Measurements from ENCODE around the gene RPS6KB1.
A peak's percentile ranks its signal among the peaks of the same experiment; 100 is the strongest.
"Not testable (repeated sequence)": the region's sequence is repeated elsewhere in the genome, so short reads cannot be mapped to it uniquely, and the experiment has no call there.

The RPS6KB1 gene

GRCh38 chr17:59941131-59941530, 48.2 kb downstream of the RPS6KB1 start:
- DNase-seq (ENCODE audit: low read depth in 2 of 2), result no peak

DNA sequence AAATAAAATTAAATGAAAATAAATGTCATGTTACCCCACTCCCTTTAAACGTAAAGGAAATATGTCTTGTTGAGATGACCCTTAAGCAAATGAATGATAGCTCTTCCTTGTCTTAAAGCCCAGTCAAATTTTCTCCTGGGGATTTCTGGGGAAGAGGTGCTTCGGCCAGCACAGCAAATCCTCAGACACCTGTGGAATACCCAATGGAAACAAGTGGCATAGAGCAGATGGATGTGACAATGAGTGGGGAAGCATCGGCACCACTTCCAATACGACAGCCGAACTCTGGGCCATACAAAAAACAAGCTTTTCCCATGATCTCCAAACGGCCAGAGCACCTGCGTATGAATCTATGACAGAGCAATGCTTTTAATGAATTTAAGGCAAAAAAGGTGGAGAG, 53.5 kb downstream of the RPS6KB1 start:
- not testable (repeated sequence) for DNase-seq (ENCODE audit: low read depth in 2 of 2)

DNA sequence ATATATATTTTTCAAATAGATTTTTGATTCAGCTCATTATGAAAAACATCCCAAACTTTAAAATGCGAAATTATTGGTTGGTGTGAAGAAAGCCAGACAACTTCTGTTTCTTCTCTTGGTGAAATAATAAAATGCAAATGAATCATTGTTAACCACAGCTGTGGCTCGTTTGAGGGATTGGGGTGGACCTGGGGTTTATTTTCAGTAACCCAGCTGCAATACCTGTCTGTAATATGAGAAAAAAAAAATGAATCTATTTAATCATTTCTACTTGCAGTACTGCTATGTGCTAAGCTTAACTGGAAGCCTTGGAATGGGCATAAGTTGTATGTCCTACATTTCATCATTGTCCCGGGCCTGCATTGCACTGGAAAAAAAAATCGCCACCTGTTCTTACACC, 54.4 kb downstream of the RPS6KB1 start:
- DNase-seq (ENCODE audit: low read depth in 2 of 2), result not testable (repeated sequence)

- no peak for DNase-seq (ENCODE audit: low read depth in 2 of 2)
Observed at GRCh38 chr17:59950049-59950448, 57.1 kb downstream of the RPS6KB1 start.

- no peak for DNase-seq (ENCODE audit: low read depth in 2 of 2)
Observed at GRCh38 chr17:59954856-59955255, 61.9 kb downstream of the RPS6KB1 start.

DNA sequence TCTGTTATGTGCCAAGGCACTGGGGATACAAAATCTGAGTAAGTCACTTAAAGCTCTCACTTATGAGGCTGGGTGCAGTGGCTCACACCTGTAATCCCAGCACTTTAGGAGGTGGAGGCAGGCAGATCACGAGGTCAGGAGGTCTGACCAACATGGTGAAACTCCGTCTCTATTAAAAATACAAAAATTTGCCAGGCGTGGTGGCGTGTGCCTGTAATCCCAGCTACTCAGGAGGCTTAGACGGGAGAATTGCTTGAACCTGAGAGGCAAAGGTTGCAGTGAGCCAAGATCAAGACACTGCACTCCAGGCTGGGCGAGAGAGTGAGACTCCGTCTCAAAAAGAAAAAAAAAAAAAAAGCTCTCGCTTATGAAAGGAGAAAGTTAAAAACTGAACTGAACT, 66.7 kb downstream of the RPS6KB1 start:
- not testable (repeated sequence) for DNase-seq (ENCODE audit: low read depth in 2 of 2)

DNA sequence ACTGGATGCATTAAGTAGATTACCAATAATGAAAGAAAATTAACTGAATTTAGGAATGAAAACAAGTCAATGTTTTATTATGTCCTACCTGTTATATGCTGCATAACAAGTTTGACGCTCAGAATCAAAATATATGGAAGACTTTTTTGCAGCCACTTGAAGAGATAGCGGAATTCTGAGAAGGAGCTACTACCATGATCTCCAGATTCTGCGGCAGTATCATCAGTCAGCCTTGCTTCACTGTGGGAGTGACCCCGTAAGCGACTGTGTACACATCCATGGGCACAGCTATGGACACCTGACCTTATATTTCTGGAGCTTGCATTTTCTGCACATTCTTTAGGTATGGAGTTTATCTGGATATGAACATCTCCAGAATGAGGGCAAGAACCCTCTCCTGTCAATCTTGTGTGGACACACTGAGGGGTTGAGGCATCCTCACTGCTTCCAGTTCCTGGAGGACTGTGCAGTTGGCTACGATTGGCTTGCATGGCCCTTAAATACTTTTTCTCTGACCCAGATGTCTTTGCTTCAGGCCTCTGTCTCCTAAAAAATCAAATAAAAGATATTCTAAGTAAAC, 69.9 kb downstream of the RPS6KB1 start:
- DNase-seq (ENCODE audit: low read depth in 2 of 2), result no peak

- peak; percentile 31 to 43 for DNase-seq (ENCODE audit: low read depth in 2 of 2)
Observed at GRCh38 chr17:59963738-59964481, 71.0 kb downstream of the RPS6KB1 start.

- DNase-seq (ENCODE audit: low read depth in 2 of 2), result peak; percentile 92 to 97
Observed at GRCh38 chr17:59964482-59965328, 71.8 kb downstream of the RPS6KB1 start, which contains the start of gene RNFT1. Gene RNFT1 (minus strand): TSS chr17:59964740. CDS start chr17:59964663, 77 bp downstream.

- DNase-seq (ENCODE audit: low read depth in 2 of 2), result not testable (repeated sequence)
Observed at GRCh38 chr17:59971771-59972170, 78.8 kb downstream of the RPS6KB1 start.

DNA sequence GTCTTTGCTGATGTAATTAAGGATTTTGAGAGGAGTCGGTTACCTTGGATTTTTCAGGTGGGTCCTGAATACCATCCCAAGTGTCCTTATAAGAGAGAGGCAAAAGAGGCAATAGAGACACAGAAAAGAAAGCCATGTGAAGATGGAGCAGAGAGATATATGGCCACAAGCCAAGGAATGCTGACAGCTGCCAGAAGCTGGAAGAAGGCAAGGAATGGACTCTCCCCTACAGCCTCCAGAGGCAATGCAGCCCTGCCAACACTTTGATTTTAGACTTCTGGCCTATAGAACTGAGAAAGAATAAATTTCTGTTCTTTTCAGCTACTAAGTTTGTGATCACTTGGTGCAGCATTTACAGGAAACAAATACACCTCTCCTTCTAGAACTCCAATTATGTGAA, 79.9 kb downstream of the RPS6KB1 start:
- DNase-seq (ENCODE audit: low read depth in 2 of 2), result no peak

- DNase-seq (ENCODE audit: low read depth in 2 of 2), result not testable (repeated sequence)
Observed at GRCh38 chr17:59973483-59973882, 80.6 kb downstream of the RPS6KB1 start.

DNA sequence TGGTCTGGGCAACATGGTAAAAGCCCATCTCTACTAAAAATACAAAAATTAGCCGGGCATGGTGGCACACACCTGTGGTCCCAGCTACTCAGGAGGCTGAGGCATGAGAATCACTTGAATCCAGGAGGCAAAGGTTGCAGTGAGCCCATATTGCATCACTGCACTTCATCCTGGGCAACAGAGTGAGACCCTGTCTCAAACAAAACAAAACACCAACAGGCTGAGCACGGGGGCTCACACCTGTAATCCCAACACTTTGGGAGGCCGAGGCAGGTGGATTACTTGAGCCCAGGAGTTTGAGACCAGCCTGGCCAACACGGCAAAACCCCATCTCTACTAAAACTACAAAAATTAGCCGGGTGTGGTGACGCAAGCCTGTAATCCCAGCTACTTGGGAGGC, 82.2 kb downstream of the RPS6KB1 start:
- DNase-seq (ENCODE audit: low read depth in 2 of 2), result not testable (repeated sequence)

DNA sequence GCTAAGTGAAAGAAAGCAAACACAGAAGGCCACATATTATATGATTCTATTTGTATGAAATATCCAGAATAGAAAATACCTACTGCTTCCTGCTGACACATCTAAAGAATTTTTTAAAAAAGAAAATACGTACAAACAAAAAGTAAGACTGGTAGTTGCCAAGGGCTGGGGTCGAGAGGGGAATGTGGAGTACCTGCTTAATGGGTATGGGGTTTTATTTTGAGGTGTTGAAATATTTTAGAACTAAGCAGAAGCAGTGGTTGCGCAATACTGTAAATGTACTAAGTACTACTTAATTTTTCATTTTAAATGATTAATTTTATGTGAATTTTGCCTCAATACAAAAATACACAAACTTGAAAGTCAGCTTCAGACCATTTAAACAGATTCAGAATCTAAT, 103.7 kb downstream of the RPS6KB1 start:
- DNase-seq (ENCODE audit: low read depth in 2 of 2), result not testable (repeated sequence)
